ENCODE results near the gene STKLD1. TPM values are rescaled to one million over a fixed set of nuclear protein-coding genes. Genes with fewer than 3 reads are reported as not detected.
"Not testable (repeated sequence)": the region's sequence is repeated elsewhere in the genome, so short reads cannot be mapped to it uniquely, and the experiment has no call there.

Gene STKLD1
- total RNA-seq, 1 donor from 2014 or later, result 0.64 TPM

GRCh38 chr9:133334161-133334560, 42.0 kb upstream of the STKLD1 start:
- Mint-ChIP-seq H3K9me3 (ENCODE audit: unreplicated experiment) (no peaks in the 10 kb centered on the region), H3K27ac (ENCODE audit: unreplicated experiment) (no peak overlapping the region), H3K36me3 (ENCODE audit: low read depth, unreplicated experiment) (peaks cover 34% of the 10 kb centered on the region), H3K4me1 (ENCODE audit: unreplicated experiment) (peaks cover 17% of the 10 kb centered on the region), H3K4me3 (ENCODE audit: unreplicated experiment) (no peak overlapping the region), H3K27me3 (ENCODE audit: unreplicated experiment) (peaks cover 4% of the 10 kb centered on the region)
- TF ChIP-seq CTCF (IDR thresholded peaks at IDR 0.05; ENCODE audit: unreplicated experiment), result no peak
- no peak for DNase-seq (ENCODE audit: low spot score)

GRCh38 chr9:133334888-133335287, 41.3 kb upstream of the STKLD1 start:
- Mint-ChIP-seq H3K4me1 (ENCODE audit: unreplicated experiment) (peaks cover 17% of the 10 kb centered on the region), H3K4me3 (ENCODE audit: unreplicated experiment) (peak overlapping the region; percentile 98), H3K36me3 (ENCODE audit: low read depth, unreplicated experiment) (peaks cover 34% of the 10 kb centered on the region)
- H3K27me3 Mint-ChIP-seq (ENCODE audit: unreplicated experiment); H3K27ac Mint-ChIP-seq (ENCODE audit: unreplicated experiment); H3K9me3 Mint-ChIP-seq (ENCODE audit: unreplicated experiment); DNase-seq (ENCODE audit: low spot score): not testable (repeated sequence)

GRCh38 chr9:133335924-133336811, 40.0 kb upstream of the STKLD1 start, which contains the start of gene SURF6:
SURF6 (minus strand) TSS chr9:133336188; CDS start chr9:133336132, 56 bp downstream.
- DNase-seq (ENCODE audit: low spot score), result peak; percentile 89
- Mint-ChIP-seq H3K9me3 (ENCODE audit: unreplicated experiment) (no peaks in the 10 kb centered on the region), H3K4me1 (ENCODE audit: unreplicated experiment) (peaks cover 20% of the 10 kb centered on the region), H3K27me3 (ENCODE audit: unreplicated experiment) (peaks cover 6% of the 10 kb centered on the region), H3K27ac (ENCODE audit: unreplicated experiment) (peak within 1 kb of the TSS; percentile 82), H3K4me3 (ENCODE audit: unreplicated experiment) (peak within 1 kb of the TSS; percentile 98), H3K36me3 (ENCODE audit: low read depth, unreplicated experiment) (peaks cover 34% of the 10 kb centered on the region)
- no peak for TF ChIP-seq CTCF (IDR thresholded peaks at IDR 0.05; ENCODE audit: unreplicated experiment)

- H3K27ac Mint-ChIP-seq (ENCODE audit: unreplicated experiment), result no peak overlapping the region
- DNase-seq (ENCODE audit: low spot score), result no peak
- peaks cover 6% of the 10 kb centered on the region for H3K27me3 Mint-ChIP-seq (ENCODE audit: unreplicated experiment)
- peaks cover 12% of the 10 kb centered on the region for H3K4me1 Mint-ChIP-seq (ENCODE audit: unreplicated experiment)
- no peaks in the 10 kb centered on the region for H3K9me3 Mint-ChIP-seq (ENCODE audit: unreplicated experiment)
- H3K4me3 Mint-ChIP-seq (ENCODE audit: unreplicated experiment), result peak overlapping the region; percentile 38
- no peak for TF ChIP-seq CTCF (IDR thresholded peaks at IDR 0.05; ENCODE audit: unreplicated experiment)
- peaks cover 21% of the 10 kb centered on the region for H3K36me3 Mint-ChIP-seq (ENCODE audit: low read depth, unreplicated experiment)
Measured at GRCh38 chr9:133339641-133340040, 36.5 kb upstream of the STKLD1 start.

- Mint-ChIP-seq H3K4me3 (ENCODE audit: unreplicated experiment) (no peak overlapping the region), H3K4me1 (ENCODE audit: unreplicated experiment) (peaks cover 8% of the 10 kb centered on the region), H3K27me3 (ENCODE audit: unreplicated experiment) (peaks cover 8% of the 10 kb centered on the region), H3K27ac (ENCODE audit: unreplicated experiment) (no peak overlapping the region), H3K9me3 (ENCODE audit: unreplicated experiment) (no peaks in the 10 kb centered on the region), H3K36me3 (ENCODE audit: low read depth, unreplicated experiment) (peaks cover 21% of the 10 kb centered on the region)
- TF ChIP-seq CTCF (IDR thresholded peaks at IDR 0.05; ENCODE audit: unreplicated experiment), result no peak
- no peak for DNase-seq (ENCODE audit: low spot score)
Measured at GRCh38 chr9:133340256-133340655, 35.9 kb upstream of the STKLD1 start.

Data from endothelial cell (in vitro differentiated cells).